HepG2 (cell line): ENCODE data around the gene NUP93. TPM values are rescaled to one million over a fixed set of nuclear protein-coding genes. Genes with fewer than 3 reads are reported as not detected.

Source experiments
- ATAC-seq: fragments of 200-7000 bp; cut with Tn5 transposase; 3 replicates; pipeline ENCODE4 v1.9.1; 2020; ENCODE audit warnings: mild to moderate bottlenecking, moderate library complexity
- BruUV-seq: library from RNA; stranded (reverse); fragments of 400-500 nt; replicated peaks from 2 replicates; lab custom pipeline; 2021; lab: Mats Ljungman, UMichigan
- CTCF ChIA-PET: fragments of 300-600 bp; formaldehyde crosslinking; extraction: SDS; loops from one replicate; lab custom pipeline; 2021; ENCODE audit warnings: low total read pairs, inconsistent platforms, low intra/inter-chr PET ratio; lab: Yijun Ruan, JAX
- POLR2A ChIA-PET: fragments of 350-600 bp; sonication (Branson Sonifier 250); formaldehyde crosslinking; loops from one replicate; lab custom pipeline; 2020; ENCODE audit warnings: antibody characterized with exemption, inconsistent platforms; lab: Yijun Ruan, JAX
- DNase-seq: peaks from one replicate; pipeline ENCODE4 v3.0.0-alpha.2; 2015; ENCODE audit warnings: low spot score
- FAIRE-seq: peaks from 3 replicates; lab custom pipeline; 2011; peaks lifted over from hg19 to GRCh38; lab: Jason Lieb, UNC
- H2AFZ ChIP-seq: one replicate; pipeline ENCODE4 v1.6.1; 2011; ENCODE audit warnings: low read length, inconsistent platforms
- H3K27ac ChIP-seq: fragments of 300-600 bp; 3 replicates; pipeline ENCODE4 v1.8.0; 2011; ENCODE audit warnings: mixed run types, mild to moderate bottlenecking, mixed read lengths, low read length, inconsistent platforms; ENCODE audit not compliant: insufficient read depth; ENCODE audit errors: extremely low read length
- H3K27me3 ChIP-seq, 2 experiments: fragments of 200-600 bp in 1 of 2; 2 replicates in 1 of 2; 3 replicates in 1 of 2; pipeline versions ENCODE4 v1.6.0 to v1.8.0; 2011; ENCODE audit warnings: low read length in 2 of 2, mild to moderate bottlenecking in 2 of 2, moderate library complexity in 2 of 2, inconsistent platforms in 1 of 2; ENCODE audit not compliant: insufficient read depth in 2 of 2, control insufficient read depth in 1 of 2
- H3K36me3 ChIP-seq, 2 experiments: fragments of 200-600 bp in 1 of 2; replicated peaks in 1 of 2; 2 replicates in 1 of 2; 3 replicates in 1 of 2; pipeline versions ENCODE4 v1.5.1 to v1.8.0; 2011; ENCODE audit warnings: low read length in 2 of 2, inconsistent platforms in 1 of 2; ENCODE audit not compliant: insufficient read depth in 2 of 2, control insufficient read depth in 1 of 2
- H3K4me1 ChIP-seq: 2 replicates; pipeline ENCODE4 v1.5.1; 2012; ENCODE audit warnings: low read length, inconsistent platforms; ENCODE audit not compliant: insufficient read depth
- H3K4me2 ChIP-seq: 2 replicates; pipeline ENCODE4 v1.6.0; 2011; ENCODE audit warnings: low read depth, low read length, inconsistent platforms
- H3K4me3 ChIP-seq, 3 experiments: fragments of 200-600 bp in 1 of 3; sonication (generic), shearing (Covaris generic) in 1 of 3; replicated peaks in 1 of 3; 2 replicates each; pipeline ENCODE4 v1.5.1; 2011 to 2016; ENCODE audit warnings: low read length in 3 of 3, inconsistent platforms in 2 of 3, low read depth in 2 of 3, mild to moderate bottlenecking in 2 of 3, control low read depth in 1 of 3, mixed read lengths in 1 of 3; ENCODE audit not compliant: insufficient read depth in 1 of 3
- H3K79me2 ChIP-seq: one replicate; pipeline ENCODE4 v1.6.1; 2011; ENCODE audit warnings: low read length, inconsistent platforms; ENCODE audit not compliant: insufficient read depth
- H3K9ac ChIP-seq: 2 replicates; pipeline ENCODE4 v1.6.0; 2011; ENCODE audit warnings: mild to moderate bottlenecking, low read depth, low read length, inconsistent platforms; ENCODE audit not compliant: insufficient read depth
- H3K9me3 ChIP-seq: 2 replicates; pipeline ENCODE4 v1.5.1; 2012; ENCODE audit warnings: mild to moderate bottlenecking, low read length
- H4K20me1 ChIP-seq: 2 replicates; pipeline ENCODE4 v1.6.0; 2011; ENCODE audit warnings: inconsistent platforms, mild to moderate bottlenecking, low read length, moderate library complexity; ENCODE audit not compliant: insufficient read depth
- FOXO1 ChIP-seq: sonication (generic); formaldehyde crosslinking; IDR thresholded peaks from 2 replicates; pipeline ENCODE4 v1.4.0; 2020; ENCODE audit warnings: missing genetic modification reagents
- SMARCC2 ChIP-seq: fragments of 450-650 bp; IDR thresholded peaks from 2 replicates; pipeline ENCODE4 v1.6.1; 2017; ENCODE audit warnings: antibody characterized with exemption, mild to moderate bottlenecking
- TARDBP ChIP-seq: sonication (generic); formaldehyde crosslinking; IDR thresholded peaks from 2 replicates; pipeline ENCODE4 v1.8.0; 2022; ENCODE audit warnings: mild to moderate bottlenecking, missing genetic modification reagents
- ZFP36L1 ChIP-seq: sonication (generic); formaldehyde crosslinking; IDR thresholded peaks from 2 replicates; pipeline ENCODE4 v1.8.0; 2022; ENCODE audit warnings: mild to moderate bottlenecking, missing genetic modification reagents, moderate library complexity
- ZNF230 ChIP-seq: sonication (generic); formaldehyde crosslinking; IDR thresholded peaks from 2 replicates; pipeline ENCODE4 v1.4.0; 2020; ENCODE audit warnings: mild to moderate bottlenecking, missing genetic modification reagents
- ZNF629 ChIP-seq: sonication (generic); formaldehyde crosslinking; conservative IDR thresholded peaks from 2 replicates; pipeline ENCODE4 v1.5.0; 2020; ENCODE audit warnings: missing genetic modification reagents
- ZNF768 ChIP-seq: sonication (generic); formaldehyde crosslinking; IDR thresholded peaks from 2 replicates; pipeline ENCODE4 v1.4.0; 2020; ENCODE audit warnings: missing genetic modification reagents
- ZNF775 ChIP-seq: sonication (generic); formaldehyde crosslinking; IDR thresholded peaks from 2 replicates; pipeline ENCODE4 v1.4.0; 2020; ENCODE audit warnings: missing genetic modification reagents, mild to moderate bottlenecking, moderate library complexity, borderline replicate concordance
- WGBS: methylation state at CpG from one replicate; pipeline ENCODE4 v1.1.6; 2017; ENCODE audit warnings: low lambda C conversion rate; 5-methylcytosine and 5-hydroxymethylcytosine counted together
- in situ Hi-C: cut with HindIII; loops from 2 replicates; pipeline ENCODE4 v1.10.0; 2017; ENCODE audit warnings: low pct_unique_long_range_greater_than_20kb; ENCODE audit not compliant: extremely low pct_ligation_motif_present
- intact Hi-C: fragments of 100-400 bp; cut with micrococcal nuclease; formaldehyde crosslinking; loops from one replicate; pipeline ENCODE4 v1.10.0; 2022; ENCODE audit not compliant: unreplicated experiment
- polyA plus RNA-seq, 8 experiments: library from polyadenylated mRNA; depleted of rRNA in 3 of 8; stranded (reverse) in 7 of 8; unstranded in 1 of 8; fragments of >200 nt; fragmentation: Illumina TruSeq in 4 of 8; extraction: Trizol in 4 of 8; gene quantifications; 2 replicates each; pipeline versions ENCODE4 v1.2.1 to v1.2.3, GENCODE V29; 2011 to 2016; ENCODE audit warnings: low read depth in 4 of 8, missing spikeins in 1 of 8, mixed read lengths in 1 of 8; ENCODE audit not compliant: insufficient read depth in 1 of 8
- total RNA-seq, 5 experiments: library from RNA; depleted of rRNA; stranded (reverse); fragments of >200 nt; fragmentation: Illumina TruSeq; extraction: Trizol; gene quantifications; 2 replicates each; pipeline ENCODE4 v1.2.3, GENCODE V29; 2016; ENCODE audit warnings: low read depth in 1 of 5

Gene NUP93
- total and polyA plus RNA-seq, 2 of the 13 experiments (the other 11 are each of a cell fraction or from before 2014, with no cell fraction given): 58.5 to 140 TPM

DNA sequence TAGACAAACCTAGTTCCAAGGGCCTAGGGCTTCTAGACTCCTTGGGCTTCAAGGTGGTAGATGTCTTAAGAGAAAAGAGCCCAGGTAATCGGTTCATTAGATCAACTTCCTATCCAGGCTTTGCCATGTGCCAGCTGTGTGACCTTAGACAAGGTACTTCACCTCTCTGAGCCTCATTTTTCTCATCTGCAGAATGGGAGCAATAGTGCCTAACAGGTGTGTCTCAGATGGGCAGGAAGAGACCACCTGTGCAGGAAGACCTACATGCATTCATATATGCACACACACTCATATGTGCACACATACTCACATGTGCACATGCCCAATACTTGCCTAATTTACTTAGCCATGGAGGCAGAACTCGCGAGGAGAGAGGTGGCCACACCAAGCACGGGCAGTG lies 150.8 kb downstream of the NUP93 start:
- WGBS: 19% methylated on average over 4 of the region's 4 CpGs
- Histone ChIP-seq H2AFZ (no peak overlapping the region), H3K9me3 (no peaks in the 10 kb centered on the region), H3K27me3 (no peaks in the 10 kb centered on the region; a peak in 1 of 5 replicates), H3K4me3 (no peak overlapping the region), H3K4me2 (no peak overlapping the region), H3K27ac (no peak overlapping the region), H3K79me2 (no peaks in the 10 kb centered on the region), H3K4me1 (no peaks in the 10 kb centered on the region), H3K9ac (no peak overlapping the region), H4K20me1 (no peaks in the 10 kb centered on the region), H3K36me3 (no peaks in the 10 kb centered on the region)
- BruUV-seq: no TSS peak
- intact Hi-C loops (no loop called here), in situ Hi-C loops (no loop called here)
- ATAC-seq (no peak), DNase-seq (no peak), FAIRE-seq (no peak)
- ChIA-PET POLR2A (no interaction called here), CTCF (no interaction called here)
- no peak for TF ChIP-seq ZNF230 (CRISPR knock-in tag)
- TF ChIP-seq TARDBP (CRISPR knock-in tag): no peak
- TF ChIP-seq FOXO1 (CRISPR knock-in tag): no peak
- TF ChIP-seq ZNF768: peak; percentile 62; the same call in 1 of the 2 replicates
- no peak for TF ChIP-seq ZNF775 (CRISPR knock-in tag)
- TF ChIP-seq ZNF629: peak; percentile 73
- TF ChIP-seq ZFP36L1 (CRISPR knock-in tag): no peak

DNA sequence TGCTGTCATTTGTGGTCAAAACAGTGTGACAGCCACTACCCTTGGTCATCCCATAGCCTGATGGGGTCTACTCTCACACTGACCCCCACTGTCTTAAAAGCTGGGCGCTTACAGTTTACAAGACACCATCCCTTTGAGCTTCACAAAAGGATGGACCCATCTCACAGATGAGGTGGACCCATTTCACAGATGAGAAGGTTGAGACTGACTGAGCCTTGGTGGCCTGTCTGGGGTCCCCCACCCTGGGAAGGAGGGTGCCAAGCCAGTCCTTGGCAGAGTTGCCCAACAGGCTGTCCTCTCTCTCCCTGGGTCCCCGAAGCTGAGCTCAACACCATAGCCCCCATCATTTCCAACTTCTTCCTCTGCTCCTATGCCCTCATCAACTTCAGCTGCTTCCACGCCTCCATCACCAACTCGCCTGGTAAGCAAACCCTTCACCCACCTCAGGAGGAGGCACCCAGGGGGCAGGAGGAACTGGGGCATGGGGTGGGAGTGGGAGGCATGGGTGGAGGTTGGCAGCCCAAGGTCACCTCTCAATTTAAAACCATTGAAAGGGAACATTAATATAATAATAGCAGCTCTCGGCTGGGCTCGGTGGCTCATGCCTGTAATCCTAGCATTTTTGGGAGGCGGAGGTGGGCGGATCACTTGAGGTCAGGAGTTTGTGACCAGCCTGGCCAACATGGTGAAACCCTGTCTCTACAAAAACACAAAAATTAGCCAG lies 152.3 kb downstream of the NUP93 start:
- intact Hi-C loops: no loop called here
- ATAC-seq (no peak), DNase-seq (no peak), FAIRE-seq (no peak)
- CTCF ChIA-PET: no interaction called here
- Histone ChIP-seq H3K36me3 (no peaks in the 10 kb centered on the region), H3K9ac (no peak overlapping the region), H3K4me1 (no peaks in the 10 kb centered on the region; the same call in 1 of the 2 replicates), H3K4me3 (no peak overlapping the region), H2AFZ (no peak overlapping the region), H3K27ac (no peak overlapping the region), H4K20me1 (no peaks in the 10 kb centered on the region), H3K27me3 (no peaks in the 10 kb centered on the region; a peak in 1 of 5 replicates), H3K9me3 (no peaks in the 10 kb centered on the region), H3K4me2 (no peak overlapping the region), H3K79me2 (no peaks in the 10 kb centered on the region)
- in situ Hi-C loops: no loop called here
- POLR2A ChIA-PET: interaction anchor here (1.4 kb wide), 1 partner anchor 49 kb away, joined by 6 read pairs; the partner anchor contains the start of gene HERPUD1
- no TSS peak for BruUV-seq
- peak; percentile 85 for TF ChIP-seq ZNF629
- TF ChIP-seq SMARCC2: no peak
- WGBS: 34% methylated on average over 8 of the region's 8 CpGs
